GM18502 (cell line): ENCODE measurements around the gene PITPNC1.
"Not testable (repeated sequence)": the region's sequence is repeated elsewhere in the genome, so short reads cannot be mapped to it uniquely, and the experiment has no call there.

Source experiments
- ATAC-seq: cut with Tn5 transposase; IDR thresholded peaks from one replicate; pipeline ENCODE4 v1.9.1; 2021; ENCODE audit warnings: mild to moderate bottlenecking; ENCODE audit not compliant: unreplicated experiment, poor library complexity

Gene PITPNC1

GRCh38 chr17:67392111-67392510, 15.0 kb downstream of the PITPNC1 start:
- no peak for ATAC-seq

GRCh38 chr17:67393809-67394397, 16.8 kb downstream of the PITPNC1 start:
- ATAC-seq, result no peak

GRCh38 chr17:67399676-67400075, 22.6 kb downstream of the PITPNC1 start:
- no peak for ATAC-seq

GRCh38 chr17:67400193-67400592, 23.1 kb downstream of the PITPNC1 start:
- ATAC-seq, result no peak

GRCh38 chr17:67401106-67401505, 24.0 kb downstream of the PITPNC1 start:
- ATAC-seq, result no peak

- ATAC-seq, result no peak
Measured at GRCh38 chr17:67401598-67402504, 24.8 kb downstream of the PITPNC1 start.

- ATAC-seq, result no peak
Measured at GRCh38 chr17:67403065-67403464, 26.0 kb downstream of the PITPNC1 start.

- ATAC-seq, result no peak
Measured at GRCh38 chr17:67403483-67403882, 26.4 kb downstream of the PITPNC1 start.

GRCh38 chr17:67408455-67408830, 31.4 kb downstream of the PITPNC1 start:
- ATAC-seq, result not testable (repeated sequence)

- no peak for ATAC-seq
Measured at GRCh38 chr17:67411397-67411796, 34.3 kb downstream of the PITPNC1 start.

GRCh38 chr17:67412032-67412431, 35.0 kb downstream of the PITPNC1 start:
- ATAC-seq, result no peak

- ATAC-seq, result no peak
Measured at GRCh38 chr17:67412941-67413340, 35.9 kb downstream of the PITPNC1 start.

- no peak for ATAC-seq
Measured at GRCh38 chr17:67413388-67413787, 36.3 kb downstream of the PITPNC1 start.

- no peak for ATAC-seq
Measured at GRCh38 chr17:67414130-67414529, 37.0 kb downstream of the PITPNC1 start.

- no peak for ATAC-seq
Measured at GRCh38 chr17:67414559-67414958, 37.5 kb downstream of the PITPNC1 start.

- ATAC-seq, result no peak
Measured at GRCh38 chr17:67415291-67415690, 38.2 kb downstream of the PITPNC1 start.

GRCh38 chr17:67417507-67417906, 40.4 kb downstream of the PITPNC1 start:
- ATAC-seq, result no peak

- no peak for ATAC-seq
Measured at GRCh38 chr17:67420994-67421393, 43.9 kb downstream of the PITPNC1 start.

- no peak for ATAC-seq
Measured at GRCh38 chr17:67421869-67422273, 44.8 kb downstream of the PITPNC1 start.

GRCh38 chr17:67422296-67422695, 45.2 kb downstream of the PITPNC1 start:
- ATAC-seq, result not testable (repeated sequence)

- no peak for ATAC-seq
Measured at GRCh38 chr17:67422897-67423296, 45.8 kb downstream of the PITPNC1 start.
